H1 (cell line): ENCODE data around the gene POLR3F. TPM values are rescaled to one million over a fixed set of nuclear protein-coding genes. Genes with fewer than 3 reads are reported as not detected.

Experiments
- CTCF ChIA-PET: fragments of 300-600 bp; sonication (Branson Sonifier 250); formaldehyde crosslinking; loops from one replicate; lab custom pipeline; 2021; ENCODE audit not compliant: partially characterized antibody; lab: Charles Lee
- POLR2A ChIA-PET: fragments of 300-600 bp; sonication (Branson Sonifier 250); formaldehyde crosslinking; loops from one replicate; lab custom pipeline; 2021; ENCODE audit warnings: inconsistent platforms; ENCODE audit not compliant: partially characterized antibody; lab: Charles Lee
- DNase-seq, 2 experiments: peaks; one replicate each; pipeline versions ENCODE4 v3.0.0 to v3.0.0-alpha.2; 2010 to 2022; ENCODE audit warnings: low spot score in 2 of 2, low read depth in 1 of 2, mixed read lengths in 1 of 2
- FAIRE-seq: peaks from 2 replicates; lab custom pipeline; 2011; peaks lifted over from hg19 to GRCh38; lab: Jason Lieb, UNC
- H2AFZ ChIP-seq: 2 replicates; pipeline ENCODE4 v1.8.1; 2012; ENCODE audit warnings: low read length, inconsistent platforms
- H2AK5ac ChIP-seq: 2 replicates; pipeline ENCODE4 v1.6.1; 2013; ENCODE audit warnings: low read depth, low read length
- H2BK120ac ChIP-seq: replicated peaks from 2 replicates; pipeline ENCODE3; 2013; ENCODE audit warnings: low read depth, low read length, inconsistent platforms
- H2BK12ac ChIP-seq: 2 replicates; pipeline ENCODE4 v1.6.1; 2013; ENCODE audit warnings: low read depth, low read length
- H2BK15ac ChIP-seq: 2 replicates; pipeline ENCODE4 v1.6.1; 2013; ENCODE audit warnings: low read length
- H2BK20ac ChIP-seq: 2 replicates; pipeline ENCODE4 v1.6.1; 2013; ENCODE audit warnings: low read length
- H2BK5ac ChIP-seq: 2 replicates; pipeline ENCODE4 v1.6.1; 2013; ENCODE audit warnings: low read depth, low read length
- H3K14ac ChIP-seq: 2 replicates; pipeline ENCODE4 v1.6.1; 2013; ENCODE audit warnings: inconsistent platforms; ENCODE audit not compliant: insufficient read length
- H3K18ac ChIP-seq: 2 replicates; pipeline ENCODE4 v1.6.1; 2013; ENCODE audit warnings: low read length; ENCODE audit errors: extremely low read depth
- H3K23ac ChIP-seq: 2 replicates; pipeline ENCODE4 v1.6.1; 2013; ENCODE audit warnings: inconsistent platforms; ENCODE audit not compliant: insufficient read length
- H3K23me2 ChIP-seq: 2 replicates; pipeline ENCODE4 v1.6.1; 2013; ENCODE audit warnings: low read depth, low read length
- H3K27ac ChIP-seq: 2 replicates; pipeline ENCODE4 v1.6.1; 2011; ENCODE audit warnings: low read depth, low read length, inconsistent platforms
- H3K27me3 ChIP-seq, 4 experiments: replicated peaks in 1 of 4; 1 replicate in 1 of 4; 2 replicates in 3 of 4; pipeline versions ENCODE4 v1.6.1 to v1.8.1; 2011 to 2013; ENCODE audit warnings: low read length in 3 of 4, mild to moderate bottlenecking in 3 of 4, inconsistent platforms in 2 of 4, mixed read lengths in 2 of 4, moderate library complexity in 1 of 4; ENCODE audit not compliant: control insufficient read depth in 3 of 4, insufficient read depth in 3 of 4; ENCODE audit errors: extremely low read depth in 1 of 4
- H3K36me3 ChIP-seq, 4 experiments: 2 replicates each; pipeline versions ENCODE4 v1.6.1 to v1.8.1; 2011 to 2013; ENCODE audit warnings: mild to moderate bottlenecking in 4 of 4, low read length in 3 of 4, moderate library complexity in 2 of 4, control low read depth in 1 of 4, inconsistent platforms in 1 of 4; ENCODE audit not compliant: insufficient read depth in 4 of 4, control insufficient read depth in 2 of 4
- H3K4ac ChIP-seq: replicated peaks from 2 replicates; pipeline ENCODE3; 2013; ENCODE audit warnings: low read length, low read depth, mixed read lengths, inconsistent platforms; ENCODE audit not compliant: insufficient read length
- H3K4me1 ChIP-seq, 4 experiments: replicated peaks in 1 of 4; 1 replicate in 1 of 4; 2 replicates in 3 of 4; pipeline versions ENCODE4 v1.6.1 to v1.8.1; 2011 to 2013; ENCODE audit warnings: low read length in 3 of 4, inconsistent platforms in 2 of 4, mixed read lengths in 1 of 4; ENCODE audit not compliant: insufficient read depth in 4 of 4, control insufficient read depth in 3 of 4
- H3K4me2 ChIP-seq, 2 experiments: 2 replicates each; pipeline versions ENCODE4 v1.6.1 to v1.8.1; 2011 to 2013; ENCODE audit warnings: low read depth in 2 of 2, low read length in 2 of 2, control low read depth in 1 of 2, inconsistent platforms in 1 of 2, mild to moderate bottlenecking in 1 of 2; ENCODE audit not compliant: insufficient read depth in 1 of 2
- H3K4me3 ChIP-seq, 4 experiments: fragments of 200-600, 300-600 bp in 1 of 4; sonication (generic), shearing (Covaris generic), sonication (Bioruptor Twin) in 1 of 4; 2 replicates each; pipeline versions ENCODE4 v1.5.1 to v1.8.1; 2011 to 2016; ENCODE audit warnings: low read length in 4 of 4, low read depth in 3 of 4, control low read depth in 2 of 4, inconsistent platforms in 2 of 4, mild to moderate bottlenecking in 2 of 4, mixed read lengths in 1 of 4, moderate library complexity in 1 of 4; ENCODE audit not compliant: insufficient read depth in 2 of 4; ENCODE audit errors: extremely low read depth in 1 of 4
- H3K56ac ChIP-seq: replicated peaks from 2 replicates; pipeline ENCODE3; 2013; ENCODE audit warnings: low read depth, mild to moderate bottlenecking, mixed read lengths, low read length, inconsistent platforms; ENCODE audit not compliant: insufficient read length
- H3K79me1 ChIP-seq: 2 replicates; pipeline ENCODE4 v1.6.1; 2013; ENCODE audit warnings: low read depth, low read length, control low read depth
- H3K79me2 ChIP-seq, 2 experiments: 2 replicates each; pipeline versions ENCODE4 v1.6.1 to v1.8.1; 2012 to 2013; ENCODE audit warnings: low read length in 2 of 2, mild to moderate bottlenecking in 2 of 2, inconsistent platforms in 1 of 2; ENCODE audit not compliant: insufficient read depth in 2 of 2, control insufficient read depth in 1 of 2
- H3K9ac ChIP-seq, 4 experiments: replicated peaks in 1 of 4; 1 replicate in 1 of 4; 2 replicates in 3 of 4; pipeline versions ENCODE4 v1.6.1 to v1.8.1; 2011 to 2013; ENCODE audit warnings: low read depth in 3 of 4, low read length in 3 of 4, control low read depth in 2 of 4, mild to moderate bottlenecking in 2 of 4, moderate library complexity in 2 of 4, inconsistent platforms in 1 of 4; ENCODE audit errors: extremely low read depth in 1 of 4
- H3K9me3 ChIP-seq, 2 experiments: 2 replicates each; pipeline versions ENCODE4 v1.6.1 to v1.8.1; 2012 to 2013; ENCODE audit warnings: mild to moderate bottlenecking in 2 of 2, moderate library complexity in 2 of 2, control low read depth in 1 of 2, inconsistent platforms in 1 of 2, low read depth in 1 of 2, low read length in 1 of 2, mixed read lengths in 1 of 2; ENCODE audit not compliant: insufficient read depth in 2 of 2
- H4K20me1 ChIP-seq, 2 experiments: replicated peaks in 1 of 2; 2 replicates each; pipeline versions ENCODE3 to v1.8.1; 2011 to 2013; ENCODE audit warnings: inconsistent platforms in 2 of 2, low read length in 2 of 2, mild to moderate bottlenecking in 1 of 2; ENCODE audit not compliant: insufficient read depth in 2 of 2, control insufficient read depth in 1 of 2
- H4K5ac ChIP-seq: 2 replicates; pipeline ENCODE4 v1.6.1; 2013; ENCODE audit warnings: low read length, low read depth, mixed read lengths, inconsistent platforms; ENCODE audit not compliant: insufficient read length
- H4K8ac ChIP-seq: 2 replicates; pipeline ENCODE4 v1.8.0; 2013; ENCODE audit warnings: mild to moderate bottlenecking, moderate library complexity, low read length, inconsistent platforms; ENCODE audit not compliant: insufficient read depth; ENCODE audit errors: extremely low read depth
- H4K91ac ChIP-seq: replicated peaks from 2 replicates; pipeline ENCODE3; 2013; ENCODE audit warnings: low read length, mixed read lengths, inconsistent platforms; ENCODE audit not compliant: insufficient read length
- CHD2 ChIP-seq: IDR thresholded peaks from 2 replicates; pipeline ENCODE4 v1.6.1; 2012; ENCODE audit warnings: low read length, improper control_type of control experiment
- GTF2F1 ChIP-seq: IDR thresholded peaks from 2 replicates; pipeline ENCODE4 v1.6.1; 2012; ENCODE audit warnings: low read depth, low read length, improper control_type of control experiment, borderline replicate concordance
- HDAC2 ChIP-seq, 2 experiments: fragments of 300-600 bp in 1 of 2; sonication (generic) in 1 of 2; IDR thresholded peaks; 2 replicates each; pipeline ENCODE4 v1.6.1; 2011 to 2012; ENCODE audit warnings: low read depth in 2 of 2, low read length in 2 of 2, mild to moderate bottlenecking in 2 of 2, moderate library complexity in 2 of 2, borderline replicate concordance in 1 of 2, inconsistent platforms in 1 of 2
- JUND ChIP-seq: IDR thresholded peaks from 2 replicates; pipeline ENCODE4 v1.6.1; 2011; ENCODE audit warnings: mild to moderate bottlenecking, improper control_type of control experiment, low read length
- KDM5A ChIP-seq: fragments of 200-600 bp; IDR thresholded peaks from 2 replicates; pipeline ENCODE4 v1.7.1; 2012; ENCODE audit warnings: mild to moderate bottlenecking, low read length, inconsistent platforms, mixed read lengths
- SRF ChIP-seq: IDR thresholded peaks from 2 replicates; pipeline ENCODE4 v1.6.1; 2011; ENCODE audit warnings: mild to moderate bottlenecking, low read depth, low read length, moderate library complexity
- TBP ChIP-seq: IDR thresholded peaks from 2 replicates; pipeline ENCODE4 v1.6.1; 2011; ENCODE audit warnings: low read depth, low read length, improper control_type of control experiment
- YY1 ChIP-seq: IDR thresholded peaks from 2 replicates; pipeline ENCODE4 v1.6.1; 2011; ENCODE audit warnings: low read depth, mild to moderate bottlenecking, low read length
- WGBS, 2 experiments: shearing (Covaris generic) in 1 of 2; methylation state at CpG; one replicate each; pipeline versions ENCODE4 v1.1.6 to v1.1.7; 2013 to 2015; ENCODE audit warnings: low lambda C conversion rate in 2 of 2, mixed read lengths in 2 of 2, inconsistent platforms in 1 of 2, low coverage in 1 of 2, missing lambda C conversion rate in 1 of 2; ENCODE audit not compliant: insufficient replicate concordance in 2 of 2, insufficient coverage in 1 of 2, insufficient read length in 1 of 2; ENCODE audit errors: extremely low coverage in 1 of 2, missing lambda C conversion rate in 1 of 2; 5-methylcytosine and 5-hydroxymethylcytosine counted together
- polyA plus RNA-seq, 7 experiments: library from polyadenylated mRNA; depleted of rRNA in 3 of 7; stranded (reverse) in 5 of 7; unstranded in 2 of 7; fragments of >200 nt in 5 of 7; fragments of 200-250 nt in 2 of 7; gene quantifications; 1 replicate in 5 of 7; 2 replicates in 1 of 7; 4 replicates in 1 of 7; pipeline versions ENCODE4 v1.2.1 to v1.2.3, GENCODE V29; 2011 to 2013; ENCODE audit warnings: missing spikeins in 2 of 7, mixed read lengths in 2 of 7
- total RNA-seq: library from RNA; stranded (reverse); fragmentation: NEBNext Ultra II Directional; extraction: Animal tissue kit (Norgen Biotek cat#: 25700); gene quantifications from 2 replicates; pipeline ENCODE4 v1.2.1, GENCODE V29; 2021
- TF ChIP-seq, protein P1 (sequence below): IDR thresholded peaks from 2 replicates; pipeline ENCODE4 v1.6.1; 2011; ENCODE audit warnings: low read length, improper control_type of control experiment

Gene POLR3F
- total and polyA plus RNA-seq, 2 of the 8 experiments (the other 6 are each of a cell fraction or from before 2014, with no cell fraction given), result 5.7 to 14.0 TPM

DNA sequence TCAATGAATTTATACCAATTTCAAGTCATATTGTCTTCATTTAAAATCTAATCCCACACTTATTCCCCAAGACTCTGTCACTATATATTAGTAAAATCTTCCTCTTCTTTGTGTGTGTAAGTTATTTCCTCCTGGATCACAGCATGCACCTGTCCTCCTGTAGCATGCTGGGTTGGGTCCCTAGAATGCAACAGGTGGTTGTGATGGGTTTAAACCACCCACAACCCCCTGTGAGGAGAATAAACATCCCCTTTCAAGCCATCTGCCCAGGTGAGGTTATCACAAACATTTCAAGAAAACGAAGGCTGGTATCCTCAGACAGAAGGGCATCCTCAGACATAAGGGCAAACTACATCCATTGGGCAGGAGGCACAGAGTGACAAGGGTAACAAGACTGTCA, 26.8 kb upstream of the POLR3F start:
- 0% methylated on average over 1 of the region's 1 CpG; no CpG with 5 or more reads in 1 of the 2 experiments for WGBS, 2 experiments
- Histone ChIP-seq H3K23ac (no peak overlapping the region), H3K79me2 (no peaks in the 10 kb centered on the region), H3K18ac (no peak overlapping the region), H2BK12ac (no peak overlapping the region), H3K14ac (no peak overlapping the region), H3K4ac (no peak overlapping the region), H2AK5ac (no peak overlapping the region), H3K9me3 (no peaks in the 10 kb centered on the region), H3K4me1 (no peaks in the 10 kb centered on the region), H3K79me1 (no peaks in the 10 kb centered on the region), H2BK20ac (no peak overlapping the region), H2BK15ac (no peak overlapping the region), H3K36me3 (no peaks in the 10 kb centered on the region), H3K27me3 (no peaks in the 10 kb centered on the region), H4K20me1 (no peaks in the 10 kb centered on the region), H3K27ac (no peak overlapping the region), H2AFZ (no peak overlapping the region), H2BK5ac (no peak overlapping the region), H3K23me2 (no peaks in the 10 kb centered on the region), H3K9ac (no peak overlapping the region), H3K4me2 (no peak overlapping the region), H2BK120ac (no peak overlapping the region), H3K56ac (no peak overlapping the region), H4K5ac (no peak overlapping the region), H4K91ac (no peak overlapping the region), H3K4me3 (no peak overlapping the region), H4K8ac (no peak overlapping the region)
- ChIA-PET POLR2A (no interaction called here), CTCF (no interaction called here)
- TF ChIP-seq GTF2F1 (no peak), KDM5A (no peak), CHD2 (no peak), HDAC2 (IDR thresholded peaks at IDR 0.05; ENCODE audit: borderline replicate concordance in 1 of 2, low read depth in 2 of 2, low read length in 2 of 2) (no peak), JUND (no peak), SRF (no peak), YY1 (no peak), TBP (no peak)
- TF ChIP-seq, protein P1, sequence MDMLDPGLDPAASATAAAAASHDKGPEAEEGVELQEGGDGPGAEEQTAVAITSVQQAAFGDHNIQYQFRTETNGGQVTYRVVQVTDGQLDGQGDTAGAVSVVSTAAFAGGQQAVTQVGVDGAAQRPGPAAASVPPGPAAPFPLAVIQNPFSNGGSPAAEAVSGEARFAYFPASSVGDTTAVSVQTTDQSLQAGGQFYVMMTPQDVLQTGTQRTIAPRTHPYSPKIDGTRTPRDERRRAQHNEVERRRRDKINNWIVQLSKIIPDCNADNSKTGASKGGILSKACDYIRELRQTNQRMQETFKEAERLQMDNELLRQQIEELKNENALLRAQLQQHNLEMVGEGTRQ, result no peak
- no peak for FAIRE-seq
- DNase-seq, result no peak
